SU-DHL-6 (cell line): ENCODE results near the gene SPAG8.

Source experiments
- CTCF ChIP-seq: fragments of 200-600 bp; sonication (generic); IDR thresholded peaks from one replicate; pipeline ENCODE4 v1.5.1; 2017; ENCODE audit warnings: antibody characterized with exemption, mild to moderate bottlenecking, low read length, moderate library complexity; ENCODE audit not compliant: insufficient read depth, poor library complexity, severe bottlenecking
- EZH2phosphoT487 ChIP-seq: fragments of 200-600 bp; sonication (generic), shearing (Covaris generic); conservative IDR thresholded peaks from 2 replicates; pipeline ENCODE4 v1.6.1; 2018; ENCODE audit warnings: mild to moderate bottlenecking, antibody characterized with exemption, low read length, moderate library complexity, mixed read lengths

GRCh38 chr9:35852267-35852815 is 40.3 kb upstream of the SPAG8 start:
- TF ChIP-seq CTCF (no peak), EZH2phosphoT487 (no peak)
